Liver (tissue), 3 donors: ENCODE measurements around the gene NOC2L.

ENCODE experiments used
- CTCF ChIP-seq: fragments of 150-350 bp; IDR thresholded peaks from 2 replicates; pipeline ENCODE4 v1.5.1; 2017; ENCODE audit warnings: improper control_type of control experiment, low read depth, low read length; ENCODE audit not compliant: missing input control
- GABPA ChIP-seq, 2 donors: IDR thresholded peaks in 1 of 2; conservative IDR thresholded peaks in 1 of 2; 2 replicates each; pipeline ENCODE4 v1.6.1; 2016; ENCODE audit warnings: antibody characterized with exemption in 2 of 2, mild to moderate bottlenecking in 1 of 2, moderate library complexity in 1 of 2
- JUND ChIP-seq, 2 donors: IDR thresholded peaks; 2 replicates each; pipeline ENCODE4 v1.6.1; 2016; ENCODE audit warnings: antibody characterized with exemption in 2 of 2
- MAX ChIP-seq: IDR thresholded peaks from 2 replicates; pipeline ENCODE4 v1.6.1; 2016; ENCODE audit warnings: antibody characterized with exemption
- RAD21 ChIP-seq, 2 donors: IDR thresholded peaks; 2 replicates each; pipeline ENCODE4 v1.6.1; 2016; ENCODE audit warnings: antibody characterized with exemption in 2 of 2, mild to moderate bottlenecking in 2 of 2
- REST ChIP-seq: IDR thresholded peaks from 2 replicates; pipeline ENCODE4 v1.6.1; 2016; ENCODE audit warnings: antibody characterized with exemption, mild to moderate bottlenecking
- donor health status: healthy.
- donor health status: healthy.

- TF ChIP-seq CTCF (no peak), RAD21 (IDR thresholded peaks at IDR 0.05) (no peak), MAX (no peak), REST (no peak), GABPA (IDR thresholded peaks at IDR 0.05 in 1 of 2, conservative IDR thresholded peaks at IDR 0.05 in 1 of 2) (no peak), JUND (IDR thresholded peaks at IDR 0.05) (no peak)
These were observed 32.8 kb upstream of the NOC2L start for GRCh38 chr1:991895-992294.
